Measurements from ENCODE around the gene JUNB.

The JUNB gene

DNA sequence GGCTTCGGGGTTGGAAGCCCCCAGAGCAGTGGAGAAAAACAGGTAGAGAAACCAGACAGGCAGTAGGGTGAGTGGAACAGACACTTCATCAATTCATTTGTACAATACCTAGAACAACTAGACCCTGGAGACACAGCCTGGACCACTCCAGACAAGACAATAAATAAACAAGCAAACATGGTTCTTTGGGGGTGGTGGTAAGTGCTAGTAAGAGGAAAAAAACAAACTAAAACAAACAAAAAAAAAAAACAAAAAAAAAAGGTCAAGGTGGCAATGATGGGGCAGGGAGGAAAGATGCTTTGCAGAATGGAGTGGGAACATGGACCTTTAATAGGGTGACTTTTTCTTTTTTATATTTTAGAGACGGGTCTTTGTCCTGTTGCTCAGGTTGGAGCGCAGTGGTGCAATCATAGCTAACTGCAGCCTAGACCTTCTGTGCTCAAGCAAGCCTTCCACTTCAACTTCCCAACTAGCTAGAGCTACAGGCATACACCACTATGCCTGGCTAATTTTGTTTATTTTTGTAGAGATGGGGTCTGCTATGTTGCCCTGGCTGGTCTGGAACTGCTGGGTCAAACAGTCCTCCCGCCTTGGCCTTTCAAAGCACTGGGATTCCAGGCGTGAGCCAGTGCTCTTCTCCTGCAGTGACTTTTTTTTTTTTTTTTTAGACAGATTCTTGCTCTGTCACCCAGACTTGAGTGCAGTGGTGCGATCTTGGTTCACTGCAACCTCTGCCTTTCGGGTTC lies 3.1 kb downstream of the JUNB start (continued):
- peak; percentile 69 for TF ChIP-seq ZNF121 (tag by site-specific recombination; IDR thresholded peaks at IDR 0.05)

DNA sequence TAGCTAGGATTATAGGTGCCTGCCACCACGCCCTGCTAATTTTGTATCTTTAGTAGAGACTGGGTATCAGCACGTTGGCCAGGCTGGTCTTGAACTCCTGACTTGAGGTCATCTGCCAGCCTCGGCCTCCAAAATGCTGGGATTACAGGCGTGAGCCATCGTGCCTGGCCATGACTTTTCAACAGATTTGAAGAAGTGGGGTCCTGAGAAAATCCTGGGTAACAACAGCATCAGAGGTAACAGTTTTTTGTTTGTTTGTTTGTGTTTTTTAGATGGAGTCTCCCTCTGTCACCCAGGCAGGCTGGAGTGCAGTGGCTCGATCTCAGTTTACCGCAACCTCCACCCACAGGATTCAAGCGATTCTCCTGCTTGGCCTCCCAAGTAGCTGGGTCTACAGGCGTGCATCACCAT lies 3.7 kb downstream of the JUNB start:
- Histone ChIP-seq H3K36me3 (ENCODE audit: control insufficient read depth in 2 of 2, insufficient read depth in 1 of 2, low read length in 2 of 2) (peaks cover 14 to 20% of the 10 kb centered on the region in 2 experiments; a peak in 2 of 3 replicates), H3K4me1 (ENCODE audit: control insufficient read depth, insufficient read depth, low read length) (peaks cover 11% of the 10 kb centered on the region), H3K4me3 (ENCODE audit: low read depth, low read length) (no peak overlapping the region), H3K27ac (ENCODE audit: extremely low read depth, low read depth, low read length) (no peak overlapping the region), H3K9me3 (ENCODE audit: control insufficient read depth, insufficient read depth, low read depth, low read length) (no peaks in the 10 kb centered on the region)
- POLR2A ChIA-PET = interaction anchor here (0.7 to 2.6 kb wide), 5 partner anchors 11 to 1134 kb away, joined by 3 to 12 read pairs (median 4); partner anchors contain the start of gene RNASEH2A
- TF ChIP-seq ZNF658 (tag by site-specific recombination; IDR thresholded peaks at IDR 0.05) = no peak
- TF ChIP-seq, protein P1, sequence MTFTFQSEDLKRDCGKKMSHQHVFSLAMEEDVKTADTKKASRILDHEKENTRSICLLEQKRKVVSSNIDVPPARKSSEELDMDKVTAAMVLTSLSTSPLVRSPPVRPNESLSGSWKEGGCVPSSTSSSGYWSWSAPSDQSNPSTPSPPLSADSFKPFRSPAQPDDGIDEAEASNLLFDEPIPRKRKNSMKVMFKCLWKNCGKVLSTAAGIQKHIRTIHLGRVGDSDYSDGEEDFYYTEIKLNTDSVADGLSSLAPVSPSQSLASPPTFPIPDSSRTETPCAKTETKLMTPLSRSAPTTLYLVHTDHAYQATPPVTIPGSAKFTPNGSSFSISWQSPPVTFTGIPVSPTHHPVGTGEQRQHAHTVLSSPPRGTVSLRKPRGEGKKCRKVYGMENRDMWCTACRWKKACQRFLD (tag by site-specific recombination; IDR thresholded peaks at IDR 0.05) = no peak
- TF ChIP-seq ZNF354C (tag by site-specific recombination; IDR thresholded peaks at IDR 0.05; ENCODE audit: borderline replicate concordance, low read depth) = no peak
- TF ChIP-seq ZBTB17 (tag by site-specific recombination; IDR thresholded peaks at IDR 0.05) = no peak
- no peak for TF ChIP-seq ZNF23 (tag by site-specific recombination; IDR thresholded peaks at IDR 0.05; ENCODE audit: borderline replicate concordance)
- no peak for TF ChIP-seq ZBTB20 (tag by site-specific recombination; IDR thresholded peaks at IDR 0.05)
- CTCF ChIA-PET = interaction anchor here (0.6 to 16.5 kb wide), 6 partner anchors 17 to 77 kb away, joined by 3 to 386 read pairs (median 27); partner anchors contain the start of gene HOOK2

GRCh38 chr19:12796146-12797071 lies 5.1 kb downstream of the JUNB start:
- H3K27ac ChIP-seq (ENCODE audit: extremely low read depth, low read depth, low read length) = no peak overlapping the region
- ChIA-PET POLR2A (interaction anchor here (0.6 to 2.6 kb wide), 8 partner anchors 8 to 126 kb away, joined by 3 to 12 read pairs (median 6); partner anchors contain the start of gene RNASEH2A), CTCF (interaction anchor here (0.5 to 16.5 kb wide), 34 partner anchors 9 to 1047 kb away, joined by 3 to 386 read pairs (median 4); partner anchors contain the start of genes BEST2, HOOK2 and RNASEH2A)
- peaks cover 4% of the 10 kb centered on the region for H3K4me1 ChIP-seq (ENCODE audit: control insufficient read depth, insufficient read depth, low read length)
- no peak overlapping the region for H3K4me3 ChIP-seq (ENCODE audit: low read depth, low read length)
- peaks cover 14 to 29% of the 10 kb centered on the region in 2 experiments; a peak in 2 of 3 replicates for H3K36me3 ChIP-seq (ENCODE audit: control insufficient read depth in 2 of 2, insufficient read depth in 1 of 2, low read length in 2 of 2)
- H3K9me3 ChIP-seq (ENCODE audit: control insufficient read depth, insufficient read depth, low read depth, low read length) = no peaks in the 10 kb centered on the region
- TF ChIP-seq ZNF600 (tag by site-specific recombination; IDR thresholded peaks at IDR 0.05) (peak; percentile 86), ZNF558 (tag by site-specific recombination; IDR thresholded peaks at IDR 0.05) (peak; percentile 25; the same call in 1 of the 2 replicates), EGR2 (tag by site-specific recombination; IDR thresholded peaks at IDR 0.05; ENCODE audit: low read depth) (no peak), CTCF (tag by site-specific recombination; IDR thresholded peaks at IDR 0.05) (peak; percentile 97), ZNF114 (tag by site-specific recombination; IDR thresholded peaks at IDR 0.05) (no peak), ZNF76 (tag by site-specific recombination; IDR thresholded peaks at IDR 0.05; ENCODE audit: borderline replicate concordance, low read depth) (peak; percentile 59; the same call in 1 of the 2 replicates), ZNF701 (tag by site-specific recombination; IDR thresholded peaks at IDR 0.05) (no peak), ZNF2 (tag by site-specific recombination; IDR thresholded peaks at IDR 0.05) (peak; percentile 66; the same call in 1 of the 2 replicates), IKZF3 (tag by site-specific recombination; IDR thresholded peaks at IDR 0.05) (peak; percentile 43; the same call in 1 of the 2 replicates), ZNF654 (tag by site-specific recombination; IDR thresholded peaks at IDR 0.05; ENCODE audit: low read depth) (peak; percentile 100), ZNF248 (tag by site-specific recombination; IDR thresholded peaks at IDR 0.05) (no peak), ZBTB48 (tag by site-specific recombination; IDR thresholded peaks at IDR 0.05) (peak; percentile 87; the same call in 1 of the 2 replicates)
- TF ChIP-seq, protein P2, sequence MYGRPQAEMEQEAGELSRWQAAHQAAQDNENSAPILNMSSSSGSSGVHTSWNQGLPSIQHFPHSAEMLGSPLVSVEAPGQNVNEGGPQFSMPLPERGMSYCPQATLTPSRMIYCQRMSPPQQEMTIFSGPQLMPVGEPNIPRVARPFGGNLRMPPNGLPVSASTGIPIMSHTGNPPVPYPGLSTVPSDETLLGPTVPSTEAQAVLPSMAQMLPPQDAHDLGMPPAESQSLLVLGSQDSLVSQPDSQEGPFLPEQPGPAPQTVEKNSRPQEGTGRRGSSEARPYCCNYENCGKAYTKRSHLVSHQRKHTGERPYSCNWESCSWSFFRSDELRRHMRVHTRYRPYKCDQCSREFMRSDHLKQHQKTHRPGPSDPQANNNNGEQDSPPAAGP (tag by site-specific recombination; IDR thresholded peaks at IDR 0.05) = peak; percentile 77; the same call in 1 of the 2 replicates
- TF ChIP-seq, protein P3, sequence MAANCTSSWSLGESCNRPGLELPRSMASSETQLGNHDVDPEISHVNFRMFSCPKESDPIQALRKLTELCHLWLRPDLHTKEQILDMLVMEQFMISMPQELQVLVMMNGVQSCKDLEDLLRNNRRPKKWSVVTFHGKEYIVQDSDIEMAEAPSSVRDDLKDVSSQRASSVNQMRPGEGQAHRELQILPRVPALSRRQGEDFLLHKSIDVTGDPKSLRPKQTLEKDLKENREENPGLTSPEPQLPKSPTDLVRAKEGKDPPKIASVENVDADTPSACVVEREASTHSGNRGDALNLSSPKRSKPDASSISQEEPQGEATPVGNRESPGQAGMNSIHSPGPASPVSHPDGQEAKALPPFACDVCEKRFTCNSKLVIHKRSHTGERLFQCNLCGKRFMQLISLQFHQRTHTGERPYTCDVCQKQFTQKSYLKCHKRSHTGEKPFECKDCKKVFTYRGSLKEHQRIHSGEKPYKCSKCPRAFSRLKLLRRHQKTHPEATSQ (tag by site-specific recombination; IDR thresholded peaks at IDR 0.05) = 0 out of 2 replicates have a peak, but pooled peaks have one; percentile 47

Measured in HEK293 (cell line).